Cardiac septum (tissue), 1 donor: ENCODE measurements around the gene RAET1L. TPM values are rescaled to one million over a fixed set of nuclear protein-coding genes. Genes with fewer than 3 reads are reported as not detected.
"Not testable (repeated sequence)": the region's sequence is repeated elsewhere in the genome, so short reads cannot be mapped to it uniquely, and the experiment has no call there.

Source experiments
- DNase-seq: peaks from one replicate; pipeline ENCODE4 v3.0.0-alpha.2; 2020; ENCODE audit warnings: low spot score
- intact Hi-C: fragments of 100-400 bp; cut with DNase I; formaldehyde crosslinking; loops from one replicate; pipeline ENCODE4 v1.14.0; 2022
- long read RNA-seq: library from polyadenylated mRNA; unstranded; transcript quantifications from one replicate; pipeline ENCODE4 v2.0.0, GENCODE V29; 2021
- total RNA-seq: library from RNA; stranded (reverse); fragmentation: NEBNext Ultra II Directional; extraction: Animal tissue kit (Norgen Biotek cat#: 25700); gene quantifications from one replicate; pipeline ENCODE4 v1.2.1, GENCODE V29; 2021
- donor health status: DM: no; HTN: no; CAD: no.

Gene RAET1L, protein sequence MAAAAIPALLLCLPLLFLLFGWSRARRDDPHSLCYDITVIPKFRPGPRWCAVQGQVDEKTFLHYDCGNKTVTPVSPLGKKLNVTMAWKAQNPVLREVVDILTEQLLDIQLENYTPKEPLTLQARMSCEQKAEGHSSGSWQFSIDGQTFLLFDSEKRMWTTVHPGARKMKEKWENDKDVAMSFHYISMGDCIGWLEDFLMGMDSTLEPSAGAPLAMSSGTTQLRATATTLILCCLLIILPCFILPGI
- not detected for total RNA-seq
- long read RNA-seq: 0 reads

DNA sequence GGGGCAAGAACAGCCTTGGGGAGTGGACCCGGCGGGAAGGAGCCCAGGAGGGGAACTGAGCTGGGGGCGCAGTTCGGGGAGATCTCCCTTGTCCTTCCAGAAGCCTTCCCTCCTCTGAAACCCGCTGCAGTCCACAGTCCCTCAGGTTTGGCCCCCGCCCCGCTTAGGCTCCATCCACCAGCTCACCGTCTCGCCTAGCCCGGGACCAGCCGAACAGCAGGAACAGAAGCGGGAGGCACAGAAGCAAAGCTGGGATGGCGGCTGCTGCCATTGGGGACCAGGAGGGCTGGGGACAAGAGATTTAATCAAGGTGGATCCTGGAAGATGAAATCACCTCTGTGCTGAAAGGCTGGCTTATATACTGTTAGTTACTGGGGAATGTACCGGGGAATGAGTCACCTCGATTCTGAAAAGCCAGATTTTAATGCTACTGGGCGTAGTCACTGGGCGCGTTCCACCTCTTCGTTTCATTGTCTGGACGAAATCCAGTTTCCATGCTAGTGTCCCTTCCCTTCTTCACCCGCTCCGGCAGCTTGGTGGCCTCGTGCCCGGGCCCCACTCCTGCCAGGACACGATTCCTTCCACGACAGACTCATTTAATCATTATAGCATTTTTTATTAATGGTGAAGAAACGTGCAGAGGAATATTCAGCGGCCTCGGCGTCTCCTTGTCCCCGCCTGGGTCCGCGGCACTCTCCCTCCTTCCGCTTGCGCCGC, at the start of gene RAET1L:
Gene RAET1L (minus strand): TSS at position 332 of the 717 bp plus-strand sequence. CDS start 61 bp downstream, at position 271.
- DNase-seq: peak; percentile 71

DNA sequence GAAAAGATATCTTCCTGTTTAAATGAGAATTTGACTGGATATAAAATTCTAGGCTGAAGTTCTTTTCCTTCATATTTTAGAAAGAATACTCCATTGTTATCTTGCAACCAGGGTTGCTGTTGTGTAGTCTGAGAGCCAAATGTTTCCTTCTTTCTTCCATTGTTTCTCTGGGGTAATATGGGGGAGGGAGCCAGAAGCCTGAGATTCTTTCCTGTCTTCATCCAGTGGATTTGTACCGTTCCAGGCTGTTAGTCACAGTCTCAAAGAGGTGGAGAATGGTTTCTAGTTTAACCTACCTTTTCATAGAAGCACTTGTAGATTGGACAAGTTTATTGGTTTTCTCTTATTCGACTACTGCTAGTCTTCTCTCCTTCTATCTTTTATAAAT, 49.7 kb upstream of the RAET1L start:
- intact Hi-C loops: no loop called here

More for the DNA sequence above, at the start of gene RAET1L:
- intact Hi-C loops: no loop called here

DNA sequence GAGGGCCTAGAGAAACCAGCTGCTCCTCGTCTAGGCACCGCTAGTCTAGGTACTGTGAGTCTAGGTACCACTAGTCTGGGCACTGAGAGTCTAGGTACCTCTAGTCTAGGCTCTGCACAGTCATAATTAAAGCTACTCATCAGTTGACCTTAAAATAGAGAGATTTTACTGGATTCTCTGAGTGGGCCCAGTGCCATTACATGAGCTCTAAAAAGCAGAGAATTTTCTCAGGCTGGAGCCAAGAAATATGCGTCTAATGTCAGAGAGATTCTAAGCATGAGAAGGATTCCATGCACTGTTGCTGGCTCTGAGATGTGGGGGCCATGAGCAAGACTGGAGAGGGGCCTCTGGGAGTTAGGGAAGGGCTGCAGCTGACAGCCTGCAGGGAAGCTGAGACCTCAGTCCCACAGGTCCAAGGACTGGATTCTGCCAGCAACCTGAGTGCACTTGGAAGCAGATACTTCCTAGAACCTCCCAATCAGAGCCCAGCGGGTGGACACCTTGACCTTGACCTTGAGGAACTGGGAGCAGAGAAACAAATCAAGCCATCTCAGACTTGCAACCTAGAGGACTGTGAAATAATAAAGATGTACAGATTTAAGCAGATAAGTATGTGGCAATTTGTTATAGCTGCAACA, 49.2 kb upstream of the RAET1L start:
- peak; percentile 61 for DNase-seq
- intact Hi-C loops: not testable (repeated sequence)

More for the DNA sequence above, 49.7 kb upstream of the RAET1L start:
- DNase-seq: no peak

DNA sequence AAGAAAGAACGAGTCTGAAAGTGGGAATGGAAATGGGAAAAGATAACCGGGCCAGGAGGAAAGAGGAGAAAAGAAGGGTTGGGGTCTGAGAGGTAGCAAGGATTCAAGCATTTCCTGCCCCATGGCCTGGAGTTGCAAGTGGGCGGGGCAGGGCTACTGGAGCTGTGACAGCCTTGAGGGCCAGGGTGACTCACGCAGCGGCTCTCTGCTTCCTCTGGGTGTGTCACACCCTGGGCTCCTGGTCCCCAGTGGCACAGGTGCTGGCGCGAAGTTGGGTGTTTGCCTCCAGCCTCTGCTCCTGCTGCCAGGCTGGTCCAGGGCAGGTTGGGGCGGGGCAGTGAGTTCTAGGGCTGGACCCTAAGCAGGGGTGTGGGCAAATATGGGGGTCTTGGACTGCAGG, 46.9 kb upstream of the RAET1L start:
- DNase-seq: no peak
- intact Hi-C loops: no loop called here

DNA sequence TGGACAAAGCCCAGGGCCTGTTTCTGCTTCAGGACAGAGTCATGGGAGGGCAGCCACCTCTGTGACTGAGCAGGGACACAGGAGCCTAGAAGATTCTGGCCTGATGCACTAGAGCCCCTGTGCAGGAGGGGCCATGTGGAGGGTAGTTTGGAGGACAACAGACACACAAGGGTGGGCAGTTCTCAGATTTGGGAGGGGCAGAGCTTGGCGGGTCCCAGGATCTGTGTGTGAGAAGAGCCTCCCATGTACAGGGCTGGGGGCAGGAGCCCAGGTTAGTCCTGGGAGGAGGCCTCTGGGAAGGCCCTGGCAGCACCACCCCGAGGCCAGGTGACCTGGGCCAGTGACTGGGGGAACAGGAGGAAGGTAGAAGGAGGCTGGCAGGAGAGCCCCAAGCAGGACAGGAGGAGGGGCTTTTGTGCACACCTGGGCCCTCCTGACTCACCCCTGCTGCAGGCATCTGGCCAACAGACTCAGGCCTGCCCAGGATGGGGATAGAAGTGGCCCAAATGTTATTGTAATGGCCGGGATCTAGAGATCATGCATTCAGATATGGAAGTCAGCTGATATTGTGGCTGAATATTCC, 45.0 kb upstream of the RAET1L start:
- no peak for DNase-seq
- intact Hi-C loops: no loop called here

DNA sequence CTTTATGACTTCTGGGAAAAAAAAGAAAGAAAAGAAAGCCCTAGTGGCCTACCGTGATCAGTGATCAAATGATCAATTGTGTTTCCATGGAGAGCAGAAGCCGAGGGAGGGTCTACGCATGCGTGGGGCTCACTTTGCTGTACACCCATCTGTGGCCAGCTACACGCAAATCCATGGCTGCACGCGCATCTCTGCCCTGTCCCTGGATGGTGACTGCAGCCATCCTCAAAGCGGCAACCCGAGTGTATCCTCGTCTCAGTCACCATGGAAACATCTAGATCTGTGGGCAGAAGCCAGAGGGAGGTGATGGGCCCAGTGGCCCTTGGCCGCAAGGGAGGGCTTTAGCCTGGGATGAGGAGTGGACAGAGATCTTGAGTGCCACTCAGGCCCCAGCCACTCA, 44.4 kb upstream of the RAET1L start:
- DNase-seq: no peak
- intact Hi-C loops: no loop called here

DNA sequence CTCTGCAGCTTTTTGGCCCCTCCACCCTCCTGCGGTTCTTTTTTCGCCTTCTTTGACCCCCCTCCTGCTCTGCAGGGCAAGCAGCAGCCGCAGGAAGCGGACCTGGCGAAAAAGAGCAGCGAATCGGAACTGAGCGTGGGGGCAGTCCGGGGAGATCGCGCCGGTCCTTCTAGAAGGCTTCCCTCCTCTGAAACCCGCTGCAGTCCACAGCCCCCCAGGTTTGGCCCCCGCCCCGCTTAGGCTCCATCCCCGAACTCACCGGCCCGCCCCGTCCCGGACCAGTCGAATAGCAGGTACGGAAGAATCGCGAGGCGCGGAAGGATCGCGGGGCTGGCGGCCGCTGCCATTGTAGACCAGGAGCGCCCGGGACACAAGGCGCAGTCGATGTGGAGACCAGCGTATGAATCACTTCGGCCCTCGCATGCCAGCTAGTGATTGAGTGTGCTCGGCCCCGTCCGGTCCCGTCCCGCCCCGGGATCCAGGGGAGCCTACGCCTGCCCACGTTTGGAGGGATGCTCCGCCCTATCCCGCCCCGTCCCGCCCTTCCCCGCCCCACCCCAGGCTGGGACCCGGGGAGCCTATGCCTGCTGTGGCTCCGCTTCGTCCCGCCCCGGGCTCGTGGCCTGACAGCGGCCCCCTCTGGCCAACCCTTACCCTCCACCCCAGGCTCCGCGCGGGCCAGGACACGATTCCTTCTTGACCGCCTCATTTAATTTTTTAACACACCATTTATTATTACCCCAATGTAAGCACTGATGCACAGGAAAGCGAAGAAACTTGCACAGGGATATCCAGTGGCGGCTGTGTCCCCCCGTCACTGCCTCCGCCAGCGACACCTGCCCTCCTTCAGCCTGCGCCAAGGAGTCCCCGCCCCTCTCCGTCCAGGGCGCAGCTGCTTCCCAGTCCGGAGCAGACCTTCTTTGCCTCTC, 43.7 kb upstream of the RAET1L start, which contains the start of gene ULBP3:
Gene ULBP3 (minus strand): TSS at position 402 of the 929 bp plus-strand sequence. CDS start 55 bp downstream, at position 347.
- intact Hi-C loops: no loop called here
- DNase-seq: peak; percentile 90

DNA sequence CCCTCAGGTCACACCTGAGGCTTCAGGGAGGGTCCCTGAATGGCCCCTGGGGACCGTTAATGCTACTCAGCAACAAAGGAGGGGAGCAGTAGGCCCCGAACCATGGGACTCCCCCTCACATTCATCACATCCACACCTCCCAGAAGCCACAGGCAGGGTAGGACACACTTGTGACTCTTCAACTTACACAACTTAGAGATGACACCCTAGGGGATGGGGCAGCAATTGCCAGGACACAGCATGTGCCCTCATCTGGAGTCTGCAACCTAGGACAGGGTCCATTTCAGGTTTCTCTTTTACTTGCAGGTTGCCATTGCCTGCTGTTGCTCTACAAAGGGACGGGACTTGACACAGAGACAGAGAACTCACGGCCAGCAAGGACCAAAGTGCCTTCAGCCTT, 42.8 kb upstream of the RAET1L start:
- intact Hi-C loops: no loop called here
- DNase-seq: no peak

DNA sequence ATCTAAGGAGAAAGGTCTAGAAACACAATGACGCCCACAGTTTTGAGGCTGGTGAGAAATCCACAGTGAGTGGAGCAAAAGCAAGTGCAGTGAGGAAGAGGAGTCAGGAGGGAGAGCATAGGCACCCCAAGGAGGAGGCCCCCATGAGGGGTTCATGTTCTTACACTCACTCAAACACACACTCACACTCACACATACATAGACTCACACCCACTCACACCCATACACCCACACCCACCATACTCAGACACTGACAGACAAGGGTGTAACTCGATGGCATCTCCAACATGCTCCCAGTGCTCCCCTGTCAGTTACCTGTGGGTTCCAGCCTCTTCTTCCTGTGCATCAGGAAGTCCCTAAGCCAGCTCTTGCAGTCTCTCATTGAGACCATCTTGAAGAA, 39.8 kb upstream of the RAET1L start:
- intact Hi-C loops: no loop called here
- no peak for DNase-seq

DNA sequence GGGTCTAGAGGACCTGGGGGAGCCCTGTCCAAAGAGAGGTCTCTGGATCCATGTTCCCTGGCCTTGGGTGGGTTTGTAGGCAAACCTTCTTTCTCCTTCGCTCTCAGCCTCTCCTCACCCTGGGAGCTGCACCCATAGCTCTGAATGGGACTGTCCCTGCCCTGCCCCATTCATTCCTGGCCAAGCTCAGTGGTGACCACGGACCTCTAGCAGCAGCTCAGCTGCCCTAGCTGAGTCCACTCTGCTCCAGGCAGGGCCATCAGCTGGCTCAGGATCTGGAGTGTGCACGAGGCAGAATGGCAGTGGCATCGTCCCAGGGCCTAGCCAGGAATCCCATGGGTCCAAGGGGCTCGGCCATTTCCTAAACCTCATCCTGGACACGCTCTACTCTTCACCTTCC, 38.3 kb upstream of the RAET1L start:
- DNase-seq: no peak

DNA sequence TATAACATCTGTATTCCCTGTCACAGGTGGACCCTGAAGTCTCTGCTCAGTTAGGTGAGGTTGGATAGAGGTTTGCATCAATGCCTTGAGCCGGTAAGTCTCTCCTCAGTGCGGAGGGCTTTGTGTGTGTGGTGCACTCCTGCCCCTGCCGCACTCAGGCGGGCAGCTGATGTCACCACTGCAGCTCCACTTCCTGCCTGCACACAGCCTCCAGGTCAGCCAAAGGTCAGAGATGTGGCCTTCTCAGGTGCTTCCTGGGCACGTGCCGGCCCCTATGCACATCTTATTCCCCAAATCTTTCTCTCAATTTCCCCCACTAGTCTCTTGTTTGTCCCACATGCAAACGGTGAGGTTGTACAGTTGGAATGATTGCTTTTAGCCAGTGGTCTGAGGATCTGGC, 34.6 kb upstream of the RAET1L start:
- DNase-seq, intact Hi-C loops: not testable (repeated sequence)

More for the DNA sequence above, 38.3 kb upstream of the RAET1L start:
- intact Hi-C loops: no loop called here

DNA sequence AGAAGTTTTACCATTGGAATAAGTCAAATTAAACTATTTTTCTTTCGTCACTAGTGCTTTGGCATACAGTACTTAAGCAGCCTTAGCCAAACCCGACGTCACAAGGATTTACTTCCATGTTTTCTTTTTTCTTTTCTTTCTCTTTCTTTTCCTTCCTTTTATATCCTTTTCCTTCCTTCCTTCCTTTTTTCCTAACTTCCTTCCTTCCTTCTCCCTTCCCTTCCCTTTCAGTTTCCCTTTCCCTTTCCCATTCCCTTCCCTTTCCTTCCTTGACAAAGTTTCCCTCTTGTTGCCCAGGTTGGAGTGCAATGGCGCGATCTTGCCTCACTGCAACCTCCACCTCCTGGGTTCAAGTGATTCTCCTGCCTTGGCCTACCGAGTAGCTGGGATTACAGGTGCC, 33.7 kb upstream of the RAET1L start:
- intact Hi-C loops: no loop called here
- no peak for DNase-seq

DNA sequence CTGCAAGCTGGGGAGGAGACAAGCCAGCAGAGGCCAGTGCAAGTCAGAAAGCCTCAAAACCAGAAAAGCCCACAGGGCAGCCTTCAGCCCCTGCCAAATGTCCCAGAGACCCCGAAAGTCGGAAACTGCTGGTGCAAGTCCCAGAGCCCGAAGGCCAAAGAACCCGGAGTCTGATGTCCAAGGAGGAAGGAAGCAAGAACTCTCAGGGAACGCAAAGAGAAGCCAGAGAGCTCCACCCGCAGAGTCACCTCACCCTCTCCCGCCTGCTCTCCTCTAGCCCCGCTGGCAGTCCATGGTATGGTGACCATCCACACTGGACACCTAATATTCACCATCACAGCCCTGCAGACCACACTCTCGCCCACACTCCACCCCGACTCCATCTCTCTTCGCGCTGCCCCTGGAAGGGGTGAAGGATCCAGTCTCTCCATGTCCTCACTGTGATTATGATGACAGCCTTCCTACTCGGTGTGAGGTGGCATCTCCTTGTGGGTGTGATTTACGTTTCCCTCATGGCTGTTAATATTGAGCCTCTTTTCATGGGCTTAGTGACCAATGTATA, 33.0 kb upstream of the RAET1L start:
- intact Hi-C loops: no loop called here
- no peak for DNase-seq

DNA sequence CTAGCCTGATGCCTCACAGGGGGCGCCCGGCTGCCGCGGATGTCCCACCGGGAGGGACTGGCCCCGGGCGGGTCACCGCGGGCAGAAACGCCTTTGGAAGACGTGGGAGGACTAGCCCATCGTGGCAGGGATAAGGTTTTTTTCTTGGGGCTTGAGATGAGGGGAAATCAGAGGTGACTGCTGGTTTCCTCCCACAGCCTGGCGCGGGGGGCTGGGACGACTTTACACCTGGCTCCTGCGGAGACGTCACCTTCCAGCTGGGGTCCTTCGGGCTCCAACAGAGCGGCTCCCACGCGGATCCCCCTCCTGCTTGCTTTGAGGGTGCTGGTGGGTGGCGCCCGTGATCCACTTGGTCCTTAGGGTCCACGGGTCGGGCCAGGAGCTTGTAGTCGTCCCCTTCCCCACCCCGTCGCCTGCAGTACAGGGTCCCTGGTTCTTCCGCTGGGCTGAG, 32.2 kb upstream of the RAET1L start:
- intact Hi-C loops: no loop called here
- no peak for DNase-seq

DNA sequence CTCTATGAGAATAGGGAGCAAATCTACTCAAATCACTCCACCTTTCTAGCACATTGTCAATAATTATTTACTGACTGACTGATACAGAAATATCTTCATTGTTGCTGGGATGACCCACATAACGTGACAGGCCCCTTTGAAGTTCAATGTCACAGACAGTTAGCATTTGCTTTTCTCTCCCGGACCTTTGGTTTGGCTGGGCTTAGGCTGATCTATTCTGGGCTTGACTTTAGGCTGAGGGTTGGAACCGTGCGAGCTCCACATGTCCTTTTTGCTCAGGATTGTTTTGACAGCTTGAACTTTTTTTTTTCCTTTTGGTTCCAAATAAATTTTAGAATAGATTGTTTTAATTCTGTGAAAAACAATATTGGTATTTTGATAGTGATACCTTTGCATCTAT, 31.6 kb upstream of the RAET1L start:
- DNase-seq: no peak
- intact Hi-C loops: no loop called here

DNA sequence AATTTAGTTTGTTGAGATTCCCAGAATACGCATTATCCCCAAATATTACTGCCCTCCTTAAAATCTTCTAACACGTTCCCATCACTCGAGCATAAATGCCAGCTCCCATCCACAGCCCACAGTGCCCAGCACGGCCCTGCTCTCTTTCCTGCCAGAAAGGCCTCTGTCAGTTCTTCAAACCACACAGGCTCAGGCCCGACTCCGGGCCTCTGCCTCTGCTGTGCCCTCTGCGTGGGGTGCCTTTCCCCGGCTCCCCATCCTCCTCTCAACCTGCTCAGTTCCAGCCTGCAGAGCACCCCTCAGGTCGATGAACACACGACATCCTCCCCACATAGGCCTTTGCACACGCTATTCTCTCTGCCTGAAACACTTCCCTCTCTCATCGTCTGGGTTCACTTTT, 30.8 kb upstream of the RAET1L start:
- DNase-seq: no peak
- intact Hi-C loops: no loop called here

DNA sequence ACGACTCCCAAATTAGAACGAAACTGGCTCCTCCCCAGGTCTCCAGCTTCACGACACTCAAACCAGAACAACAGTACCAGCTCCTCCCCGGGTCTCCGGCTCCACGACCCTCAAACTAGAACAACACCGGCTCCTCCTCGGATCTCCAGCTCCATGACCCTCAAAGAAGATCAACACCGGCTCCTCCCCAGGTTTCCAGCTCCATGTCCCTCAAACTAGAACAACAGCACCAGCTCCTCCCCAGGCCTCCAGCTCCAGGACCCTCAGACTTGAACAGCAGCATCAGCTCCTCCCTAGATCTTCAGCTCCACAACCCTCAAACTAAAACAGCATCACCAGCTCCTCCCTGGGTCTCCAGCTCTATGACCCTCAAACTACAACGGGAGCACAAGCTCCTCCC, 29.8 kb upstream of the RAET1L start:
- intact Hi-C loops: no loop called here
- no peak for DNase-seq

DNA sequence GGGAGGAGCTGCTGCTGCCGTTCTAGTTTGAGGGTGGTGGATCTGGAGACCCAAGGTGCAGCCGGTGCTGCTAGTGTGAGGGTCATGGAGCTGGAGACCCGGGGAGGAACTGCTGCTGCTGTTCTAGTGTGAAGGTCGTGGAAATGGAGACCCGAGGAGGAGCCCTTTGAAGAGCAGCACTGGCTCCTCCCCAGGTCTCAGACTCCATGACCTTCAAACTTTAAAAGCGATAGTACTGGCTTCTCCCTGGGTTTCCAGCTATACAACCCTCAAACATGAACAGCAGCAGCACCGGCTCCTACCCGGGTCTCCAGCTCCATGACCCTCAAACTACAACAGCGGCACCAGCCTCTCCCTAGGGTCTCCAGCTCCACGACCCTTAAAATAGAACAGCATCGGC, 28.1 kb upstream of the RAET1L start:
- intact Hi-C loops: no loop called here
- no peak for DNase-seq

DNA sequence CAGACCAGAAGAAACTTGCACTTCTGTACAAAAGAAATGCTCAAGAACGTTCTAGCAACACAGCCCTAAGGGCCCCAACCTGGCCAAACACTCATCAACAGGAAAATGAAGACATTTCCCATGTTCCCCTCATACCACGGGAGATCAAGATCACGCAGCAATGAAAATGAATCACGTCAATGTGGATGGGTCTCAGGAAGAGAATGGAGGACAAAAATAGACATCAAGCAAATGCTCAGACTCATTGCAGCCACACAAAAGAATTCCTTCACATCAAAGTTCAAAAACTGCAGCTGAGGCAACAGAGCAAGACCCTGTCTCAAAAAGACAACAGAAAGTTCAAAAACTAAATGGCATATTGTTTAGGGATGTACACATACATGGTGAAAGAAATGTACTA, 25.5 kb upstream of the RAET1L start:
- intact Hi-C loops: no loop called here
- DNase-seq: no peak
